GM12891 (cell line): ENCODE measurements around the gene MIB1.

ENCODE experiments used
- POLR2A ChIP-seq: IDR thresholded peaks from 2 replicates; pipeline ENCODE4 v1.6.1; 2011; ENCODE audit warnings: low read depth, low read length, control low read depth
- POLR2AphosphoS5 ChIP-seq: IDR thresholded peaks from 2 replicates; pipeline ENCODE4 v1.6.1; 2011; ENCODE audit warnings: low read depth, low read length, control low read depth
- TAF1 ChIP-seq: IDR thresholded peaks from 2 replicates; pipeline ENCODE4 v1.6.1; 2011; ENCODE audit warnings: low read depth, low read length, control low read depth

- TF ChIP-seq POLR2A, result no peak
- TF ChIP-seq POLR2AphosphoS5, result no peak
- TF ChIP-seq TAF1, result no peak
Measured at GRCh38 chr18:21820811-21821143, 80.2 kb downstream of the MIB1 start.
